SH-SY5Y (cell line): ENCODE results near the gene SLC39A8.

ENCODE experiments used
- GATA2 ChIP-seq: IDR thresholded peaks from 2 replicates; pipeline ENCODE4 v1.6.1; 2011; ENCODE audit warnings: mild to moderate bottlenecking, low read depth, low read length
- GATA3 ChIP-seq: IDR thresholded peaks from 2 replicates; pipeline ENCODE4 v1.6.1; 2011; ENCODE audit warnings: low read depth, mild to moderate bottlenecking, low read length, moderate library complexity

The SLC39A8 gene

GRCh38 chr4:102234243-102234838 lies 110.9 kb downstream of the SLC39A8 start:
- TF ChIP-seq GATA2 (no peak), GATA3 (no peak)

DNA sequence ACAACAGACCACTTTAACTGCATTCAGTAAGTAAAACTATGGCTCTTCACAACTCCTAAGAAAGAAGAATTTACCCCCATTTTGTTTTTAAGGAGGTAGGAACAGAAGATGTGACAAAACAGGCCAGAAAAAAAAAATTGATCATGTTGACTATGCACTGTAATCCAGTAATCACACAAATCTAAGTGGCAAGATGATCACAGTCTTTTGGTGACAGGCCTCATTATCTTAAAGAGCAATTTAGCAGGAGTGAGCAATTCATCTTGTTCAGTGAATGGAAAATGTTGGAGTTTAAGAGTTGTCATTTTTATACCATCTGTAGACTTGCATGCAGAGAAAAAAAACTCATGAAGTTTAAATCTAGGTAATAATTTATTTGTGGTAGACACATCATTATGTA lies 115.1 kb downstream of the SLC39A8 start:
- TF ChIP-seq GATA2 (no peak), GATA3 (no peak)

DNA sequence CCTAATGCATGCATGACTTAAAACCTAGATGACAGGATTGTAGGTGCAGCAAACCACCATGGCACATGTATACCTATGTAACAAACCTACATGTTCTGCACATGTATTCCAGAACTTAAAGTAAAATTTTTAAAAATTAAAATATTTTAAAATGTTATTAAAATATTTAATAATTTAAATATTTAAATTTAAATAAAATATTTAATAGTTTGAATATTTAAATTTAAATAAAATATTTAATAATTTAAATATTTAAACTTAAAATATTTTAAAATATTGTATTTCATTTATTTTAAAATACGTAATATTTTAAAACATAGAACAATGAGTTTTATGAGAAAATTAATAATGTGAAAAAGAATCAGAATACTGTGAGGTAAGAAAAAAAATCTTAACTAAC lies 117.9 kb downstream of the SLC39A8 start:
- no peak for TF ChIP-seq GATA3
- no peak for TF ChIP-seq GATA2

DNA sequence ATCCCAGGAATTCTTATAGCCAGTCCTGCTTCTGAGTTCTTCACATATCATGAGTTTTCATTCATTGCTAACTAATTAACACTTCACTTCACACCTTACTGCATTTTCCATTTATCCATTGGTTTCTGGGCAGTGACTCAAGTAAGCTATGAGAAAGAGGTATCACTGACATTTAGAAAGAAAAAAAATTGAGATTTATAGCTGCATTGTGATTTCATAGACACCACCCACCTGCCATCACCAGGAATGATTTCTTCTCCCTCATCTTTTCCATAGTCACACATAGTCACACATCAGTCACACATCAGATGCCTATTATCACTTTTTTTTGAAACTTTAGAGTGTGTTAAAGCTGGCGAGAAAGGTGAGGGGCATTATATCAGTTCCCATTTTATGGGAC lies 121.8 kb downstream of the SLC39A8 start:
- TF ChIP-seq GATA2 (no peak), GATA3 (no peak)

- TF ChIP-seq GATA3 (no peak), GATA2 (no peak)
Measured at GRCh38 chr4:102222838-102223409, 122.4 kb downstream of the SLC39A8 start.

GRCh38 chr4:102219129-102219528 lies 126.2 kb downstream of the SLC39A8 start:
- TF ChIP-seq GATA3 (no peak), GATA2 (no peak)

DNA sequence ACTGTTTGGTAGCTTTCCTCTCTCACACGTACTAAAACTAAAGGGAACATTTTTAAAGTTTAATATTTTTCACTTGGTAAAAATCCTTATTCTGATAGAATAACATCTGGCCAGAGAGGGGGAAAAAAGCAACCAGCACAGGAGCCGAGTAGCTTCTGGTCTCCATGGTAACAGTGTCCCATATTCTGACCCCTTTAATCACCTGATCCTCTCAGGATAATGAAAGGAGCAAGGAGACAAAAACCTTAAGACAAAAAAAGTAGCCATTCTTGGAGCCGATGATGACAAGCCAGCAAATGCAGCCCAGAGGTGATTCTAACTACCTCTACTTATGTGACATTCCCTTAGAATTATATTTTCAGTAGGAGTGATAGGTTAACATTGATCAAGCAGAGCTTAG lies 126.6 kb downstream of the SLC39A8 start:
- TF ChIP-seq GATA2, result no peak
- TF ChIP-seq GATA3, result no peak

GRCh38 chr4:102217775-102218355 lies 127.4 kb downstream of the SLC39A8 start:
- no peak for TF ChIP-seq GATA2
- no peak for TF ChIP-seq GATA3

DNA sequence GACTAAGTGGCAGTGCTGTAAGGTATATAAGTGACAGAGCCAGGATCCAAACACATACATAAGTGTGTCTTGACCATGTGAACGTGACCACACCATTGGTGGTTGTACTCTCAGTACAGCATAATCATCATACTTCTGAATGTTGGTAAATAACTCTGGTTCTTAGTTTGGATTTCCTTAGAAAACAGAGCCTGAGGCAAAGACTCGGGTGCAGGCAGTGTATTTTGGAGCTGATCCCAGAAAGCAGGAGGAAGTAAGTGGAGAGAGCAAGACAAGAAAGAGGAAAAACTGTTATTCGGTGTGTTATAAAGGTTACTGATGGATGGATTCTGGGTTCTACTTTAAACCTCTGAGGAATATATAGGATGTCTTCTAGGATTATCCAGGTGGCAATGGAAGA lies 127.9 kb downstream of the SLC39A8 start:
- TF ChIP-seq GATA3 (no peak), GATA2 (no peak)

GRCh38 chr4:102216666-102217065 lies 128.6 kb downstream of the SLC39A8 start:
- TF ChIP-seq GATA3, result no peak
- TF ChIP-seq GATA2, result no peak

DNA sequence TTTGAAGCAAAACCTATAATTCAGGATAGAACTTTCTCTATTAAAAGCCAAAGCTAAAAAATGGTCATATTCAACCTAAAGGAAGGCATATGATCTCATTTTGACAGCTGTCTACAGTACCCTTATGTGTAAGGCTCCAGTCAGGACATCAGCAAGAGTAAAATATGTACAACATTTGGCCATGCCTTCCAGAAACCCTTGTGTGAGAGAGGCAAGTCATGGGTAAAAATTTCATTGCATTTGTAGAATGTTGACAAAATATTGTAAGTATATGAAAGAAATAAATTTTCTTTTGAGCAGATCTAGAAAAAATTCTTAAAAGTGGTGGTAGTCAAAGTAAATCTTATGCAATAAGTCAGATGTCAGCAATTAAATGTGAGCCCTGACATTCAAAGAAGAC lies 132.3 kb downstream of the SLC39A8 start:
- no peak for TF ChIP-seq GATA3
